Measurements from ENCODE around the gene FARP2.

DNA sequence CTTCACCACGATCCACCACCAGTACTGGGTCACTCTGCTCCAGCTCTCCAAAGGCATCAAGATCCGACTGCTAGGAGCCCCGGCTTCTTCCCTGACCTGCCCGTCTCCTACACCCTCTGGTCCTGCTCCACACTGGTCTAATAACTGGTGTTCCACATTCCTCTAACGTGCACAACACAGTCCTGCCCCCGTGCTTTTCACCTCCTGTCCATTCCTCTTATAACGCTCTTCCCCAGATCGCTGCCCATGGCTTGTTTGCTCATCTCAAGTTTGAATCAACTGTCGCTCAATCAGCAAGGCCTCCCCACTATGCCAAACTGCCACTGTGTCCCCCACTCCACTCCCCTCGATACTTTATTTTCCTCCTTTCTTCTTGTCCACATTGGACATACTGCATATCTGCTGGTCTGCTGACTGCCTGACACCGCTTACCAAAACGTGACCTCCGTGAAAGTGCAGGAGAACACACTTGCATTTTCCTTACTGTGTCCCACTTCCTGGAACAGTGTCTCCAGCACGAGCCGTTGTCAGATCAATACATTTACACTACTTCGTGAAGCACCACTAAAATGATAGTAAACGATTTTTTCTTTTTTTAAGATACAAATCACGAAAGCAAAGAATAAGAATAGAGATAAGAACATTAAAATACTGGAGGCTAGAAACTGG lies 47.1 kb upstream of the FARP2 start:
- TF ChIP-seq, protein P1, sequence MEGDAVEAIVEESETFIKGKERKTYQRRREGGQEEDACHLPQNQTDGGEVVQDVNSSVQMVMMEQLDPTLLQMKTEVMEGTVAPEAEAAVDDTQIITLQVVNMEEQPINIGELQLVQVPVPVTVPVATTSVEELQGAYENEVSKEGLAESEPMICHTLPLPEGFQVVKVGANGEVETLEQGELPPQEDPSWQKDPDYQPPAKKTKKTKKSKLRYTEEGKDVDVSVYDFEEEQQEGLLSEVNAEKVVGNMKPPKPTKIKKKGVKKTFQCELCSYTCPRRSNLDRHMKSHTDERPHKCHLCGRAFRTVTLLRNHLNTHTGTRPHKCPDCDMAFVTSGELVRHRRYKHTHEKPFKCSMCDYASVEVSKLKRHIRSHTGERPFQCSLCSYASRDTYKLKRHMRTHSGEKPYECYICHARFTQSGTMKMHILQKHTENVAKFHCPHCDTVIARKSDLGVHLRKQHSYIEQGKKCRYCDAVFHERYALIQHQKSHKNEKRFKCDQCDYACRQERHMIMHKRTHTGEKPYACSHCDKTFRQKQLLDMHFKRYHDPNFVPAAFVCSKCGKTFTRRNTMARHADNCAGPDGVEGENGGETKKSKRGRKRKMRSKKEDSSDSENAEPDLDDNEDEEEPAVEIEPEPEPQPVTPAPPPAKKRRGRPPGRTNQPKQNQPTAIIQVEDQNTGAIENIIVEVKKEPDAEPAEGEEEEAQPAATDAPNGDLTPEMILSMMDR (IDR thresholded peaks at IDR 0.05; ENCODE audit: low read depth, low read length): no peak
- no peak for TF ChIP-seq EZH2phosphoT487 (IDR thresholded peaks at IDR 0.05; ENCODE audit: low read depth)
